Non-pigmented ciliary epithelial cell (primary cell): ENCODE data around the gene ANKFY1.
"Not testable (repeated sequence)": the region's sequence is repeated elsewhere in the genome, so short reads cannot be mapped to it uniquely, and the experiment has no call there.

Source experiments
- DNase-seq: peaks from one replicate; pipeline ENCODE4 v3.0.0-alpha.2; 2010; ENCODE audit warnings: low read depth

Gene ANKFY1

GRCh38 chr17:4219241-4219640 lies 44.5 kb downstream of the ANKFY1 start:
- no peak for DNase-seq

DNA sequence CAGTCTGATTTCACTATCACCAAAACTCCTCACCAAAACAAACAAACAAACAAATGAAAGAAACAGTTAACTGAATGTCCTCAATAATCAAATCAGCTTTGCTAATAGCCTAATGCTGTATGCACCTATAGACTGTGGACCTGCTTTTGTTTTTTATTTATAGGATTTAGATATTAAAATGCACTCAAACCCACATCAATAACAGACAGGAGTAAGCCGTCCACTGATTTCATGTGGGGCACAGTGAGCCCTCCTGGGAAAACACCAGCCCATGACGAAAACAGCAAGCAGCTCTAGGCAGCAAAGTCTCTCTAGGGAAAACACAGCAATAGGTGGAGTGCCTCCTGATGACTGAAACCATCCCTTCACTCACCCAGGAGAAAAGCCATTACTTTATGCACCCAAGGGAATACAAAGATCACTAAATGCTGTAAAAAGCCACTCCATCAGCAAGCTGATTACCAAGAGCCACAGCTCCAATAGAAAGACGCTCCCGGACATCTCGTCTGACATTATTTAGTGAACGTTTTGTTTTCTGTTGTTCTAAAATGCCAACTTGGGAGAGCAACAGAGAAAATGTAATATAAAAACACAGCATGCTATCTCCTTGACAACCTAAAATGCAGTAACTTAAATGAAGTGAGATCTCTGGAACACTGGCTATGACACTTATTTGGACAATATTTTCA lies 47.8 kb downstream of the ANKFY1 start:
- DNase-seq = no peak

DNA sequence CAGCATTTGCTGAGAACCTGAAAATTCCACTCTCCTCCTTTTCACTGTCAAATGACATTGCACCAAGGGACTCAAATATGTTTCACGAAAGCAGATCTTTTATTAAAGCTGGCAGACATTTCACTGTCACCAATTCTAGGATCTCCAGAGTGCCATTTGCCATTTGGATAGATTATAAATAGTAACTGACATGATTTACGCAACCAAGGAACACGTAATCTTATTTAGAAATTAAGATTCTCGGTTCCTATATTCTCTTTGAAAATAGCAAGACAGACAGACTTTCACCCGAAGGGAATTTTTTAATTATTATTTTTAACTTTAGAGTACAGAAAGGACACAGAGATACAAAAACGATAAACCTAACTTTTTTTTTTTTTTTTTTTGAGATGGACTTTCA lies 49.6 kb downstream of the ANKFY1 start:
- no peak for DNase-seq

GRCh38 chr17:4209611-4210010 lies 54.2 kb downstream of the ANKFY1 start:
- DNase-seq = no peak

GRCh38 chr17:4208238-4208637 lies 55.5 kb downstream of the ANKFY1 start:
- DNase-seq = no peak

DNA sequence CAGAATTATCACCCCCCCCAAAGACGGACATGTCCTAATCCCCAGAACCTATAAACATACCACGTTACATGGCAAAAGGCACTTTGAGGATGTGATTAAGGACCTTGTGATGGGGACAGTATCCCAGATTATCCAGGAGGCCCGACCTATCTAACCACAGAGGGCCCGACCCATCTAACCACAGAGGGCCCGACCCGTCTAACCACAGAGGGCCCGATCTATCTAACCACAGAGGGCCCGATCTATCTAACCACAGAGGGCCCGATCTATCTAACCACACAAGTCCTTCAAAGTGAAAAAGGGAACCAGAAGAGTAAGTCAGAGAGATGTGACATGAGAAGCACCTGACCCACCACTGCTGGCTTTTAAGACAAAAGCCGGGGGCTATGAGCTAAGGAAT lies 56.8 kb downstream of the ANKFY1 start:
- no peak for DNase-seq

- no peak for DNase-seq
These were observed 57.9 kb downstream of the ANKFY1 start for GRCh38 chr17:4205917-4206316.

- DNase-seq = peak; percentile 52
These were observed 59.0 kb downstream of the ANKFY1 start for GRCh38 chr17:4204710-4205173.

GRCh38 chr17:4204190-4204589 lies 59.6 kb downstream of the ANKFY1 start:
- DNase-seq = no peak

DNA sequence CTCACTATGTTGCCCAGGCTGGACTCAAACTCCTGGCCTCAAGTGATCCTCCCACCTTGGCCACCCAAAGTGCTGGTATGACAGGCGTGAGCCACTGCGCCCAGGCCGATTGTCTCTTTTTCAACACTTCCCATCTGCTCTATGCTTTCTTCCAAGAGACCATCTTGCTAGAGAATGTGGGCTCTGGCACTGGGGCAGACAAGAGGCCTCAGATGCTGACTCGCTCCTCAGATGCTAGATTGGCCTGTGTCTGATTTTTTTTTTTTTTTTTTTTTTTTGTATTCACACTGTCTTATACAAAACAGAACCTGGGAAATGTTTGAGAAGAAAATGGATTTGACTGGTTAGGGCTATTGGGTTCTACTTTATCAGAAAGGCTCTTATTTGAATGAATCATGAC lies 62.6 kb downstream of the ANKFY1 start:
- no peak for DNase-seq

DNA sequence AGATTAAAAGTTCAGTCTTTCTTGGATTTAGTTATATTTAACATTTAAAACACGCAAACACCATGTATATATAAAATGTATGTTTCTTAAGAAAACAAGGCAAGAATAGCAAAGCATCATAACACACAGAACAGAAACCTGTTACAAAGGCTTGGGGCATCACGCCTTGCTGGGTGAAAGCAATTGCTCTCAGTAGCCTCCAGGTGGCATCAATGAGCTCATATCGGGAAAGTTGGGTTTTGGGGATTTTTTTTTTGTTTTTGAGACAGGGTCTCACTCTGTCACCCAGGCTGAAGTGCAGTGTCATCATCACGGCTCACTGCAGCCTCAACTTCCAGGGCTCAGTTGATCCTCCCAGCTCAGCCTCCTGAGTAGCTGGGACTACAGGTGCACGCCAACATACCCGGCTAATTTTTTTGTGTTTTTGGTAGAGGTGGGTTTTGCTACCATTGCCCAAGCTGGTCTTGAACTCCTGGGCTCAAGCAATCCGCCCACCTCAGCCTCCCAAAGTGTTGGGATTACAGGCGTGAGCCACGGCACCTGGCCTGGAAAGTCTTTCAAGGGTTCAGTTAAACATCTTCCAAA lies 63.9 kb downstream of the ANKFY1 start:
- DNase-seq = no peak

GRCh38 chr17:4198995-4199394 lies 64.8 kb downstream of the ANKFY1 start:
- DNase-seq = no peak

DNA sequence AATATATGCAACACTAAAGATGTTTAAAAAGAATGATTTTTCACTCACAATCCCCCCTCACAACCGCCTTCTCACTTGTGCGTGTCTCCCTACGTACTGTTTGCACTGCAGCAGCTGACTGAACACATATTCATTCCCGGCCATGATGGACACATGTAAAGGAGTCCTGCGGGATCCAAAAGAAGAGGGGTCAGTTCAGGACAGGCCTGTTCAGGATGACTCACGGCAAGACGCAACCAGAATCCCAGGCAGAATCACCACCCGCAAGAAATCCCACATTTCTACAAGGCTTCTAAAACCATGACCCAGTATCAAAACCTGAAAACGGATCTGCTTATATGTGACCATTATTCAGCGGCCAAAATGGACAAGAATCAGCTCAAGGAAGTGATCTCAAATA lies 68.5 kb downstream of the ANKFY1 start:
- DNase-seq = peak; percentile 37

DNA sequence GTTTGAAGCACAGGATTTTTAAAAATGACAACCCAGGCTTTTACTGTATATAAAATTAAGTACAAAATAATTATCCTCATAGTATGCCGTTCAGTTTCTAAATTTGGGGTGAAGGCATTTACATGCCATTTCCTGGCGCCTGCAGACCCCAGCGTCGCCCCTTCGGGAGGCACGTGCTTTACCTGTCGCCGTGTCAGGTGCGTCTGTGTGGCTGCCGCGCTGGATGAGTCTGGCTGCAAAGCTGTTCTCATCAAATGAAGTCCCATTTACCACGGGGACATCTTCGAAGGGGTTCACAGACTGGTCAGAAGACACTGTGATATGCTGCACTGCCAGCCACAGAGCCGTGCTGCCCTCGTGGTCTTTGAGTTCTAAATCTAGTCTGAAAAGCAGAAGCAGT lies 69.0 kb downstream of the ANKFY1 start:
- no peak for DNase-seq

- DNase-seq = not testable (repeated sequence)
These were observed 73.0 kb downstream of the ANKFY1 start for GRCh38 chr17:4190791-4191190.

GRCh38 chr17:4189280-4189679 lies 74.5 kb downstream of the ANKFY1 start:
- no peak for DNase-seq

- no peak for DNase-seq
These were observed 75.7 kb downstream of the ANKFY1 start for GRCh38 chr17:4188076-4188475.

- DNase-seq = no peak
These were observed 76.7 kb downstream of the ANKFY1 start for GRCh38 chr17:4187076-4187475.

- DNase-seq = no peak
These were observed 77.4 kb downstream of the ANKFY1 start for GRCh38 chr17:4186357-4186881.

DNA sequence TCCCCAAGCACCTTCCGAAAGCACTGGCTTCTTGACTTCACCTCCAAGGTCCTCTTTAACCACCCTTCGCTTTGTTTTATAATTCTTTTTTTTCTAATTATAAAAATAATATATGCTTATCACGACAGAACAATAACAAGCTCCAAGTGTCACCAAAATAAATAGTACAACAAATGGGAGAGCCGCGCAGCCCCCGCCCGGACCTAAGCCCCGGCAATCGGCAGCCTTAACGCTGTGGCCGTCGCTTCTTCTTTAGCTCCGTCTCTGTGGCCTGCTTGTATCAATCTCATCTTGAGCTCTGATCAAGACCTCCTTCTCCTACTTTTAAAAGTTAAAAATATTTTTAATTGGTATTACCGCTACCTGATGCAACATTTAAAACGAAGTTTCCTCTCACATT lies 78.1 kb downstream of the ANKFY1 start:
- DNase-seq = no peak

DNA sequence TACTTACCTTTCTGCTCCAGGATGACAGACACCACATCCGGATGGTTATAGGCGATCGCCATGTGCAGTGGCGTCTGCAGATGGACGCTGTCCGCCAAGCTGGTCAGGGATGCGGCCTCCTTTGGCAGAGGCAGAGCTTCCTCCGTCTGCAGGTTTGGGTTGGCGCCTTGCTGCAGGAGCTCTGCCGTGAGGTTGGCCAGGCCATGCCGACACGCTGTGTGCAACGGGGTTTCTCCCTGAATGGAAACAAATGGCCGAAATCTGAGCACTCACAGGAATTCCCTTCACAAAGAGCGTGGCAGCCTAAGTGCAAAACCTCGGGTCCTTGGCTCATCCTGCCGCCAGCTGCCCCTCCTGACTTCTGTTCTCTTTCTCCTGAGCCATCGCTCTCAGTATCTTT lies 79.0 kb downstream of the ANKFY1 start:
- DNase-seq = no peak

DNA sequence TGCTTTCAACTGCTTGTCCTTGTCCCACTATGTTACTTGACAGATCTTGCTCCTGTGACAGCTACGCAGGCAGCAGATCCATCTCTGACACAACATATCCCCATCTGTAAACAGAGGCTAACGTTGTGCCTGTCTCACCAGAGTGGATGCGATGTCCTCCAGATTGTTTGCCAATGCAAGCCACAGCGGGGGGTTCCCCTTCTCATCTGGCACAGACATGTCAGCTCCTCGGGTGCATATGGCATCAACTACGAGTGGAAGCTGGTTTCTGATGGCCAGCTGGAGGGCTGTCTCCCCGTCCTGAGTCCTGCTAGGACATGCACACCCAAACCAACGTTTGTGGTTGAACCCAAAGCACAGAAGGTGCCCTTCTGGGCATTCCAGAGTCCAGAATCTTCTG lies 81.7 kb downstream of the ANKFY1 start:
- DNase-seq = no peak

DNA sequence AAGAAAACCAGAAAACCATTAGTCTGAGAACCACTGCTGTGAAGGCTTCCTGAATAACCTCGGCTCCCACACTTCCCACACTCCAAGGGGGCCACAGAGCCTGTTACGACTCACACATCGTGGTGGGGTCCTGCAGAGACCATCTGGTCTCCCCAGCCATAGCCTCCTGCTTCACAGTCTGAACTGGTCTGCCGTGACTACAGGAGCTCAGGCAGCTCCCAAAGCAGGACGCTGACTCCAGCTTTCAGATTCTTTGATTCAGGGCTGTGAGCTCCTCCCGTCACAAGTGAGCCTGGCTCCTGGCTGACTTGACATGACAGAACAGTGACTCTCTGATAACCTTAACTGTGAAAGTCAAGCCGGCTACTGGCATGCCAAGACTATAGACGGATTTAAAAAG lies 83.0 kb downstream of the ANKFY1 start:
- no peak for DNase-seq

DNA sequence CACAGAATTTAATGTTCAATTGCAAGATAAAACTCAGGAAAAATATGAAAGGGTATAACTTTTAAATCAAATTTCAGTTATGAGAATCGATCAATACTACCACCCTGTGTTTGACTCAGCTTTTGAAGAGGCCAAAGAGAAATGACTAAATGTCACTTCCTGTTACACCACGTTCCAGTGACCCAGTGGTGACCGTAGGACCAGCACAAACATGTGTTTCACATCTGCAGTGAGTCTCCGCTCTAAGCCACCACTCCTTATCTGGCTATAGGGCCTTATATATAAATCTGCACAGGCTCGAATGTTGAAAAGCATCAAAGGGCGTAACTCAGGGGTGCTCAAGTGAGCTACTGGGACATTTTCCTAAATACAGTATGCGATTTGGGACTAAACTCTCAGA lies 84.7 kb downstream of the ANKFY1 start:
- no peak for DNase-seq
